AML-193 (cell line): ENCODE data around the gene GRIK4.
"Not testable (repeated sequence)": the region's sequence is repeated elsewhere in the genome, so short reads cannot be mapped to it uniquely, and the experiment has no call there.

Experiments
- DNase-seq, 2 experiments: peaks; one replicate each; lab custom pipeline; 2025; lab: John Stamatoyannopoulos, UW

The GRIK4 gene

DNA sequence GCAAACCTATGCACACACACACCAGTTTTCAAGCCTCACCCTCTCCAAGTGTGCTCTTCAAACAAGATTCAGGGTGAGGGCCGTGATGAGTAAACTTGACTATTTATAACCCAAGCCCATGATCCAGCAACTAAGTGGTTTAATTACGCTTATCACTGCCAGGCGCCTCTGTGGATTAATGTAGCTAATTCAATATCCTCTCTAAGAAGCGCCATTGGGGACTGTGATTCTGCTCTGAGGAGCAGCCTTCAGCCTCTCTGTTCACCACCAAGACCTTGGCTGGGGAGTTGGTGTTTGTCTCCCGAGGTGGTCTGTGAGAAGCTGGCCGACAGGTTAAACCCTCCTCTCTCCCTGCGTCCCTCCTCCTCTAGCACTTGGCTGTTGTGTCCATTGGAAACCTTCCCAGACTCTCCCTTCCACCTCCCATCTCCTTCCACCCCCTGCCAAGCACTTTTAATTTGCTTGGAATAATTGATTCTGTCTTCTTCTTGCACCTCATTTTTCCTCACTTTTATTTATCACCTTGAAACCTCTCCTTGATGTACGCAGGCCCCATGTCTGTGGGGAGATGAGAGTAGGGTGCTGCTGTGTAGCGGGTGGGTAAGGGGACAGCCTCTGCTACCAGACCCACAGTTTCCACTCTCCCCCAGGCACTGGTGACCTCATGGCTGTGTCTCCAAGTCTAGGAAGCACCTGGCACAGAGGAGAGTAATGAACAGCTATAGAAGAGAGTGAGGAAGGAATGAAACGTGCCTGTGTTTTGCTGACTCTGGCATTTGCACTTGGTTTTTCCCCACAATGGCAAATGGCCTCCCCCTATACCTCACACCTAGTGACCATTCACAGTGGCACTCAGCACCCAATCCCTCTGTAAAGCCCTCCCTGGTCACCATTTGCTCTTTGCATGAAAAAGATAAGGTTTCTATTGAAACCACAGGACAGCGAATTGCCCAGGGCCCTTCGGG is 236.6 kb downstream of the GRIK4 start:
- no peak for DNase-seq

DNA sequence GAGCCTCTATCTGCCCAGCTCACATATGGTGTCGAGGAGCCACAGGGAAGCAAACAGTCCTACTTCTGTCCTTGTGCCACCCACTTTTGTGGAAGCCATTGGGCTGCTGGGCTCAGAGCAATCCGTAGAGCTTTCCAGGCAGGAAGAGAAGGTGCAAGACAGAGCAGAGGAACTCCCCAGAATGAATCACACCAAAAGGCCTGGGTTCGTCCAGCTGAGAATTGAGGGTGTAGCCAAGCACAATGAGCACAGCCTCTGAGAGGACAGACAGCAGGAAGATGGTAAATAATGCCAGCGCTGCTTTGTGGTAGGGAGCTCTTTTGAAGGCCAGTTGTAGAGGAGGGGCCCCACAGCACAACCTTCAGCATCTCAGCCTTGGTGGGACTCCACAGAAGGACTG is 237.8 kb downstream of the GRIK4 start:
- DNase-seq, result no peak

DNA sequence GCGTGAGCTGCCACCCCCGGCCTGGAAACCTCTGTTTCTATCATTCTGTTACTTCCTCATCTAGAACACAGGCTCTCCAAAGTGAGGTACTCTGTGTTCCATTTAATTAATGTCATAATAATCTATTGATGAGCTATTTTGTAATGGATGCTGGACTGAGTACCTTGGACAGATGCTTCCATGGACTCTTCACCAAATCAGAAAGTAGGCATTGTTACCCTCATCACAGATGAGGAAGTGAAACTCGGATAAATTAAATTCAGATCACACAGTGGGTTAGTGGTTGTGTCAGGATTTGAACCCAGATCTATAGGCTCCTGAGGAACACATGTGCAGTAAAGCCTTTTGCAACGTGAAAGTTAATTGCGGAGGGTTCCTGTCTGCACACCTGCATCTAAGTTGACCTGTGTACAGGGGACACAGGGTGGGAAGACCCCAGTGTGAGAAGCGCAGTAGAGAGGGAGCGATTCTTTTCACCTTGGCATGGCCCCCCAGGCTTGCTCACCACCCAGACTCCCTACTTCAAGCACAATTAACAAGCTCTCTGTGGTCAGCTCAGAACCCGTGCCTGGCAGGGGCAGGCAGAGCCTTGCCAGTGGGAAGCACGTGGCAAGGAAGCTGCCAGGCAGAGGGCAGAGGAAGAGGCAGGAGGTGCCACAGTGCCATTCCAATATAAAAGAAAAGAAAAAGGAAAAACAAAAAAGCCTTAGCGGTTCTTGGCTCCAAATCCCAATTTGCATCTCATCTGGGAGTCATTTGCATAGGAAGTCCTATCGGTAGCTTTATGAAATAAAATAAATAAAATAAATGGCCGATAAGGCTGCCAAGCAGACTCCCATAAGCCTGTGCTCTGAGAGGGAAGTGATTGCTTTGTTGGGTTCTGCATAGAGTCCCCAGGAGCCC is 239.3 kb downstream of the GRIK4 start:
- no peak for DNase-seq

DNA sequence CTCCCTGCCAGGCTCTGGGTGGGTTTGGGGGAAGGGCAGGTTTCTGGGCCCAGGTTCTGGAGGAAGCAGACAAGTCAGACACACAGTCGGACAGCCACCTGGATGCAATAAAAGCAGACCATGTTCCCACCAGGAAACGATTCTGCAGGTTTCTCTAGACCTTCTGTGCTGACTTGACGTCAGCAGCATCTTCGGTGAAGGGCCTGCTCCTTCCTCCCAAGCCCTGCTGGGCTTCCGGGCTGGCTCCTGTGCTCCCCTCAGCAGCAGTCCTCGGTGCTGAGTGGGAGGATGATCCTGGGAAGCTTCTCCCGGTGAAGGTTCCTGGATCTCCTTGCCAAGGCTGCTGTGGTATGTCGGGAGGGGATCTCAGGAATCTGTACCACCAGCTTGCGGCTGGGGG is 240.0 kb downstream of the GRIK4 start:
- no peak for DNase-seq

DNA sequence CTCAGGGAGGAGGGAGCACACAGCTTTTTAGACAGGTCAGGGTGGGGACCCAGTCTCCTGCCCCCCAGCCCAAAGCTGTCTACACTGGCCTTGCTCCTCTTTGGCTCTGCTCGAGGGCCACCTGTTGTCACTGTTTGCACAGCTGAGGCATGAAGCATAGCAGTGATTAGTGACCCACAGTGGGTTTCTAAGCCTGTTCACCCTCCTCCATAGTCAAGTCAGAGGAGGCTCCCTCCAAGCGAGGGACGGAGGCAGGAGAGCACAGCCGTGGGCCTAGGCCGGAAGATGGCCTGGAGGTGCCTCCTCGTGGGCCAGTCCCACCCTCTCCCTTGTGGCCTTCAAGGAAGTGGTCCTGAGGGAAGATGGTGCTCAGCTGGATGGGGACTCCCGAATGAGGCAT is 241.1 kb downstream of the GRIK4 start:
- DNase-seq, result no peak

DNA sequence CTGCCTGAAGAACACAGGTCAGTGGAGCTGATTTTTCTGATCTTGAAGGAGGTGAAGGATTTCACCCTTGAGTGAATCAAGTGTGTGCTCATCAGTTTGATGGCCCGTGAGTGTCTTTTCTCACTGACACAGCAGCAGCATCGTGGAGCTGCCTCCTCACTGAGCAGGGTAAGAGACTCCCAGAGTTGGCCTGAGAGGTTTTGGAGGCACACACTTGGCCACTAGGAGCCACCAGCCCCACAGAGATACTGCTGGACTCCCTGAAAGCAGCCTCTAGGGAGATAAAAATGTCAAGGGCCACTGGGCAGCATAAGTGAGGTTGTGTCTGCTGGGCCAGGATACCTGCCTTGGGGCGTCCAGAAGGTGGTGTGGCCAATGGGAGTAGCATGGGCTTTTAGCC is 245.4 kb downstream of the GRIK4 start:
- DNase-seq, result no peak

DNA sequence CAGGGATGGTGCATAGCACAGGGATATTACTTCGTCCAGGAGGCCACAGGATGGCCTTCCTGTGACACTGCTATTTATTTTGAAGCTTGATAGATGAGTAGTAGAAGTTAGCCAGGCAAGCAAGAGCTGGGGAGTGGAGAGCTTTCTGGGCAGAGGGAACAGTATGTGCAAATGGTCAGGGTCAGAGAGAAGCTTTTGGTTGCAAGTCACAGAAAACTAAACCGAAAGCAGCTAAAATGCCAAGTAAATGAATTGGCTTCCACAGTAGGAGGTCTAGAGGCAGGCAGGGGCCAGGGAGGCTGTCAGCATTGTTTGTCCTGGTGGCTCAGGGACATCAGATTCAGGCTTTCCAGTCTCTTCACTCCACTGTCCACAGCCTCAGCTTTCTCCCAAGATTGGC is 247.5 kb downstream of the GRIK4 start:
- no peak for DNase-seq

DNA sequence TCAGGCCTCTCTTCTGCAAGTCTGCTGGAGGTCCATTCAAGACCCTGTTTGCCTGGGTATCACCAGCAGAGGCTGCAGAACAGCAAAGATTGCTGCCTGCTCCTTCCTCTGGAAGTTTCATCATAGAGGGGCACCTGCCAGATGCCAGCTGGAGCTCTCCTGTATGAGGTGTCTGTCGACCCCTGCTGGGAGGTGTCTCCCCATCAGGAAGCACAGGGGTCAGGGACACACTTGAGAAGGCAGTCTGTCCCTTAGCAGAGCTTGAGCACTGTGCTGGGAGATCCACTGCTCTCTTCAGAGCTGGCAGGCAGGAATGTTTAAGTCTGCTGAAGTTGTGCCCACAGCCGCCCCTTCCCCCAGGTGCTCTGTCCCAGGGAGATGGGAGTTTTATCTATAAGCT is 254.2 kb downstream of the GRIK4 start:
- not testable (repeated sequence) for DNase-seq

DNA sequence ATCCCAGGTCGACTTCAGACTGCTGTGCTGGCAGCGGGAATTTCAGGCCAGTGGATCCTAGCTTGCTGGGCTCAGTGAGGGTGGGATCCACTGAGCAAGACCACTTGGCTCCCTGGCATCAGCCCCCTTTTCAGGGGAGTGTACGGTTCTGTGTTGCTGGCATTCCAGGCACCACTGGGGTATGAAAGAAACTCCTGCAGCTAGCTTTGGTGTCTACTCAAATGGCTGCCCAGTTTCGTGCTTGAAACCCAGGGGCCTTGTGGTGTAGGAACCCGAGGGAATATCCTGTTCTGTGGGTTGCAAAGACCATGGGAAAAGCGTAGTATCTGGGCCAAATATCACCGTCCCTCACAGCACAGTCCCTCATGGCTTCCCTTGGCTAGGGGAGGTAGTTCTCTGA is 254.8 kb downstream of the GRIK4 start:
- no peak for DNase-seq

DNA sequence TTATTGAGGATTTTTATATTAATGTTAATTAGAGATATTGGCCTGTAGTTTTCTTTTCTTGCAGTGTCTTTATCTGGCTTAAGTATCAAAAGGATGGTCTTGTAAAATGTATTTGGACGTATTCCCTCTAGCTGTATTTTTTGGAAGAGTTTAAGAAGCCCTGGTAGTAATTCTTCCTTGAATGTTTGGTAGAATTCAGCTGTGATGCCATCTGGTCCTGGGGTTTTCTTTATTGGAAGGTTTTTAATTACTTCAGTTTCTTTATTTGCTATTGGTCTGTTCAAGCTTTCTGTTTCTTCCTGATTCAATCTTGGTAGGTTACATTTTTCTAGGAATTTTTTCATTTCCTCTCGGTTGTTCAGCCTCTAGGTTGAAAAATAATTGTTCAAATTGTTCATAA is 257.4 kb downstream of the GRIK4 start:
- DNase-seq, result no peak

DNA sequence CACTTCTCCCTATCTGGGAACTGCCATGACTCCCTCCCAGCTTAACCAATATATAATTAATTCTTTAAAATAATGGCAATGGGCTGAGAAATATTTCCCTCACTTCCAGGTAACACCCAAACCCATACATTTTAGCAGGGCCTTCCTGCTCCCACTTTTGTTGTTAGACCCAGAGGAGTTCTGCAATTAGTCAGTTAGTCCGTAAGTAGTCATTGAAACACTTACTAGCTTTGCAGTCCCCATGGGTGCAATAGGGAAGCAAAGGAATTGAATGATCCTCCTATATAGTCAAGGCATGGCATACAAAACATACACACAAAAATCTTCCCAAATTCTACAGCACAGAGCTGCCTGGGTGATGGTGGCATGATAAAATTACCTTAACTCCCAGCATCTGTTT is 258.4 kb downstream of the GRIK4 start:
- no peak for DNase-seq

DNA sequence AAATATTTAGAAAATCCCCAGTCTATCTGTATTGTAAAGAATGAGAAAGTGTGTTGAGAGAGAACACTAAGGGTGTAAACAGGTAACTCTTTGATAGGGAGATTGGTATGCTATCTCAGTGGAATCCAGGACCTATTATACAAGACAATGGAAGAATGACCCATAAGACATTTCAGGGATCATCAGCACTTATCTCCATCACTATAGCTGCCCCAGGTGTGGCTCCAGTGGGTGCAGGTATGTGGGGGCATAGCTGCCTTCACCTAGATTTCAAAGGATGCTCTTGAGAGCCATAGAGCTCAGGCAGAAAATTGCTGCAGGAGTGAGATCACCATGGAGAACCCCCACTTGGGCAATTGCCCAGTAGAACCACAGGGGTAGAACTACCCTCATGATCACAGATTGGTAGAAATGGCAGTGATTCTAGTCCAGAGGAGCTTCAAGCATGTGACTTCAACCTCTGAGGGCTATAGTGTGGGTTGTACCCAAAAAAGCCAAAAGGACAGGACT is 260.1 kb downstream of the GRIK4 start:
- no peak for DNase-seq

DNA sequence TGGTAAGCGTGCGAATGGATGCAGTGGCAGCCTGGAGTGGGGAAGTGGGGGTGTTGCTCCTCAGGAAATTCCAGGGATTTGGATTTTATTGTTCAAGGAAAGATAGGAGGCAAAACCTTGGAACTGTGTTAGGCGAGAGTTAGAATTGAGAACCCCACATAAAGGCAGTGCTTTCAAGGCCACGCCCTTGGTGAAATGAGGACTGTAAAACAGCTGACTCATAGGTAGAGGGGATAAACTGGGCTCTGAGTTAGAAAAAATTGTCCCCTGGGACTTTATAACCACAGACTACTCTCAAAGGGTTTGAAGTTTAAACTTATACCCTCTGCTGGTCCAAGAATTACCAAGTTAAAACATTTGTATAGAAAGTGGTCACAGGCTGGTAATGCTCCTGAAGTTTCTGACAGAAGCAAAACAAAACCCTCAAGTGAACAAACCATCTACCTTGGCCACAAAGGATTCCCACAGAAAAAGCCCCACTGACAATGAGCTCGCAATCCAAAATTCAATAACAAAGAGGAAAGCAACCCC is 262.0 kb downstream of the GRIK4 start:
- no peak for DNase-seq

DNA sequence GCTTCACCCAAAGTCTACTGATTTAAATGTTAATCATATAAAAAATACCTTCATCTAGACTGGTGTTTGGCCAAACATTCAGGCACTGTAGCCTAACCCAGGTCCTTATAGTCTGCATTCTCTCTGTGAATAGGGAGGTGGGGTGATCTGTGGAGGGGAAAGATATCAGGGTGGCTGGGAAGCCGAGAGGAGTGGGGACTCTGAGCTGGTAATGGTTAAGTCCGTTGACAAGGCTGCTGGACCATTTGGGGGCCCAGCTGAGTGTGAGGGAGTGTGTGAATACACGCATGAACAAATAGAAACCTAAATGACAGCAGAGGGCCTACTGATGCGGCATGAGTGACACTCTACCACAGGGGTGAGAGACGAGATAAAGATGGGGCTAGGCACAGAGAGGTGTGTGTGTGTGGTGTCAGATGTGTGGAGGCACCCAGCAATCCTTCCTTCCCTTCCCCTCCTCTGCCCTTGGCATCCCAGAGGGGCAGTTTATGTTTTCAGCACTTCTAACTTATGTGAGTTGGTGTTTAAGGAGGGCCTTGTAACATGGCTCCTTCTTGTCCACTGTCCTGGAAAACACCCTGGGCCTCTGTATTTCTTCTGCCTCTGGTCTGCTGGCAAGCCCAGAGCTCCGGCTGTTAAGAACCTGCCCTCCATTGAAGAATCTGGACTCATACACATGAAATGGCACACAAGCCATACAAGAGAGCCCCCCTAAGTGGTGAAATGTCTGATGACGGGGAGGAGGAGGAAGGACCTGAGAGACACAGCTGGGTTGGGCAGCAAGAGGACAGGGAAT is 263.2 kb downstream of the GRIK4 start:
- no peak for DNase-seq

DNA sequence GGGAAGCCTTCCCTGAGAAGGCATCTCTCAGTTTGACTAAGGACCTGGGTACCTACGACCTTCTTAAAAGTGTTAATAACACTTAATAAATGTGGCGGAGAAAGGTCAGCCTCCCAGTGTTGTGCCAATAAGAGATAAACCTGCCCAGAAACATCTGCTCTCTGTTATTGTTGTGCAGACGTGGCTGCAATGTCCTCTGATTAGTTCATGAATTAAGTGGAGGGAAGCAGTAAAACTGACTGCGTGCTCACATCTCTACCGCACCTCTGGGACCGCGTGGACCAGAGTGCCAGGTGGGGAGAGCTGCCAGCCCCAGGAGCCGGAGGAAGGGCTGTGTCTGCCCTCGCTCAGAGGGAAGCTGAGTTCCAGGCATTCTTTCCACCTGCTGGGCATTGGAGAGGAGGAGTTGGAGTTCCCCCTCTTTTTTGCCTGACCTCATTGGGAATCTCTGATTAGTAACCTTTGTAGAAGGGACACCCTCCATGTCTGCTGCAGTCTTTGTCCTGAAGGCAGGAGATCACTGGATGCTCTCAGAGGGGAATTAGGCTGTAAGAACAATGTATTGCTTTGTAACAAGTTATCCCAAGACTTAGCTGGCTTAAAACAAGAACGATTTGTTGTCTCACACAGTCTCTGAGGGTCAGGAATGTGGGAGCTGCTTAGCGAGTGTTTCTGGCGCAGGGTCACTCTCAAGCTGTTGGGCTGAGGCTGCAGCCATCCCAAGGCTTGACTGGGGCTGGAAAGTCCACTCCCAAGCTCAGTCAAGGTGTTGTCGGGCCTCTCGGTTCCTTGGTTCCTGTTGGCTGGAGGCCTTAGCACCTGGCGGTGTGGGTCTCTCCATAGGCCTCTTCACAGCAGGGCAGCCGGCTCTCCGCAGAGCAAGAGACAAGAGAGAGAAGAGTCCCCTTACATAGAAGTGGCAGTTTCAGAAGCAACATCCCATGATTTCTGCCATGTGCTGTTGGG is 264.7 kb downstream of the GRIK4 start:
- DNase-seq, result no peak

DNA sequence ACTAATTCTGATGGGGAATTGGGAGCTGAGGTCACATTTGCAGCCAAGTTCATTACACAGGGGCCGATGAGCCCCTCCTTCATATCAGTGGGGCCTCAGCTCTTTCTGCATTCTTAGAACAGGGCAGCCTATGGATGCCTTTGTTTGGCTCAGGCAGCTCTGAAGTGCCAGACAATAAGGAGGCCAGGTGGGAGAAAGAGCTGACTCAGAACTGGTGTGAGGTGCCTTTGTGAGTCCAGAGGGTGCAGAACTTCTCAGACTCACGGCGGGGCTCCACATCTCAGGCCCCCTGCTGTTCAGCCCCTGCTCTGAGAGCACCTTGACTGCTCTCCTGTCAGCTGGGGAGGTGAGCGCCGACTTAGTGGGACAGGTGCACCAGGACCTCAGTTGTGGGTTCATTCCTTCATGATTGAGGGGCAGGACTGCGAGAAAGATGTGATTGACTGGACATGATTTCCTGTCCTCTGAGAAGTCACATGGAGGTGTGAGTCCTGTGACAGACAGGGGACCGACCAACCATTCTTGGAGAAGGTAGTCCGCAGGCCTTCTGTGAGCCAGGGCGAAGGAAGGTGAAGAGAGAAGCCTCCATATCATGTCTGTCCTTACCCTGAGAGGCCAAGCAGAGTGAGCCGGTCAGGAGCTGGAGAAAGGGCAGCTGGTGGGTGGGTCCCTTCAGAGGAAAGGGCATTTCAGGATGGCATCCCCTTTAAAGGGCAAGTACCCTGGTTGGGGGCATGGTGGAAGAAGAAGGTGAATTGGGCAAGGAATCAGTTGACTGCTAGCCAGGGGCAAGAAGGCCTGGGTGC is 267.3 kb downstream of the GRIK4 start:
- no peak for DNase-seq

DNA sequence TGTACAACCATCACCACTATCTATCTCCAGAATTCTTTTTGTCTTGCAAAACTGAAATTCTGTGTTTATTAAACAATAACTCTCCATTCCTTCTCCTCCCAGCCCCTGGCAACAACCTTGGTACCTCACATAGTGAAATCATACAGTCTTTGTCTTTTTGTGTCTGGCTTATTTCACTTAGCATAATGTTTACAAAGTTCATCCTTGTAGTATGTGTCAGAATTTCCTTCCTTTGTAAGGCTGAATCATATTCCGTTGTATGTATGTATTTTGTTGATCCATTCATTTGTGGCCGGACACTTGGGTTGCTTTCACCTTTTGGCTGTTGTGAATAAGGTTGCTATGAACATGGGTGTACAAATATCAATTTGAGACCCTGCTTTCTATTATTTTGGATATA is 268.7 kb downstream of the GRIK4 start:
- no peak for DNase-seq

DNA sequence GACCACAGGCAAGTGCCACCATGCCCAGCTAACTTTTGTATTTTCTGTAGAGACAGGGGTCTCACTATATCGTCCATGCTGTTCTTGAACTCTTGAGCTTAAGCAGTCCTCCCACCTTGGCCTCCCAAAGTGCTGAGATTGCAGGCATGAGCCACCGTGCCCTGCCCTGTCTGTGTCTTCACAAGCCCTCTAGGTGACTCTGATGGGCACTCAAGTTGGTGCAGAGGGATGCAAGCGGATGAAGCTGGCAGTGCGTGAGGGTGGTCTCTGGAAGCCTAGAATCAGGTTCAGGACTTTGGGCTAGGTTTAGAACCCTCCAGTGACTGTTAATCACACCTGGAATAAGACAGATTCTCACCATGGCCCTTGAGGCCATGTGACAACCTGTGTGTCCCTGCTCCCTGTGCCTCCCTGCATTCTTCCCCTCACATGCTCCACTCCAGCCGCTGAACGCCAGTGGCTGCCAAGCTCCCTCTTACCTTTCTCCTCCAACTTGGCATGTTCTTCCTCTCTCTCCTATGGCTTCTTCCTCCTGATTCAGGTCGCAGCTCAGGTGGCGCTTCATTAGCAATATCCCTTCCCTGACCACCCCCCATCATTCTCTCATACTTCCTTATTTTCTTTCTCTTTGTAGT is 270.1 kb downstream of the GRIK4 start:
- no peak for DNase-seq
